Embryonic facial prominence (tissue), 1 donor: ENCODE results near the gene ASB13.

Source experiments
- DNase-seq: peaks from one replicate; pipeline ENCODE4 v3.0.0-alpha.2; 2016; ENCODE audit errors: extremely low spot score

The ASB13 gene

DNA sequence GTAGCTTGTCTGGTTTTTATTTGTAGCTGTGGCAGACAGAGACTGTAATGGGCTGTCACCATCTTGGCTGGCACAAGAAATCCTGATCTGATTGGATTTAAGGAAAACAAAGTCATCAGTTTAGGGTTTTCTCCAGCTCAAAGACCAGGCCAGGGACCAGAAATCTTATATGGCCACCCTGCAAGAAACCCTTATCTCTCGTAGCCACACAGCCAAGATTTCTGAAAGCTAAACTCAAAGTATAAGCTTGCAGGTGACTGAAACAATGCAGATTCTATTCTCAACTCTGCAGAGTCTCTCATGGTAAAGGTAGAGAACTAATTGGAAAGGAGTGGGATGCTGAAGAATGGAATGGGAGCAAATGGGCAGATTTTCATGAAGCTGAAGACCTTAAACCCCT, 3.2 kb upstream of the ASB13 start:
- no peak for DNase-seq

DNA sequence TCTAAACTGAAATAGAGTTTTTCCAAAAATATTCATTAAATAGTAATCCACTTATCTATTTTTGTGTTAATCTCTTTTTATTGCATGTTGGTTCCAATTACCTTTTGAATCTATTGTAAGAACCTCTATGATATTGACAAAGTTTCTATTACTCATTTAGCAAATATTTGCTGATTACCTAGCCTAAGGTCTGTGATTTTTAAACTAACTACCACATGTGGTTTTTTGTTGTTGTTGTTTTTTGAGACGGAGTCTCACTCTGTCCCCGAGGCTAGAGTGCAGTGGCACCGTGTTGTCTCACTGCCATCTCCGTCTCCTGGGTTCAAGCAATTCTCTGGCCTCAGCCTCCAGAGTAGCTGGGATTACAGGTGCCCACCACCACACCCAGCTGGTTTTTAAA, 2.0 kb upstream of the ASB13 start:
- DNase-seq = no peak

DNA sequence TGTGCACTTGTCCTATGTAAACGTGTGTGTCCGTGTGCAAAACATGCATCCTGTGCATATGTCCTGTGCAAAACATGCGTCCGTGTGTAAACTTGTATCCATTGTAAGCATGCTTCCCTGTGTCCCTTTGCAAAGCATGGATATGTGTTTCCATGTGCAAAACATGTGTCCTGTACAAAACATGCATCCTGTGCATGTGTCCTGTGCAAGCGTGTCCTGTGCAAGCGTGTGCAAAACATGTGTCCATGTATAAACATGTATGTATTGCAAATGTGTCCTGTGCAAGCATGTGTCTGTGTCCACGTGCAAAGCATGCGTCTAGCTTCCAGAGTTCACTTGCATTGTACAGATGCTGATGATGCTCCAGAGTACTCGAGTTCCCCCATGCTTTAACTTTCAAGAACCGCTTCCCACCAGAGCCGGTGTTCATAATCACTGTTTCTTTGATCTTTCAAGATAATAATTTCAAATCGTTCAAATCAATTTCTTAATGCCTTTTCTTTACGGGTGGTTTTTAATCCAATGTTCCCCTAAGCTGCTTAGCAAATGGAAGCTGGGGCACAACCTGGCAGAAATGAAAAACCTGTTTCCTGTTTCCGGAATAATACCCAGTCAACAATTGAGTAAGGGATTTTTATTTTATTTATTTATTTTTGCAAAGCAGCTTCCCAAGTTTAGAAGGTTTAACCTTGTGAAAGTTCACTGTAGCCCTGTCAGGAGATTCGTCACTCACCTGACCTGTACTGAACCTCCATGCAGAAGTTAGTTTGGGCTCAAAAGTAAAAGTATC, 641 bp upstream of the ASB13 start:
- DNase-seq = no peak

DNA sequence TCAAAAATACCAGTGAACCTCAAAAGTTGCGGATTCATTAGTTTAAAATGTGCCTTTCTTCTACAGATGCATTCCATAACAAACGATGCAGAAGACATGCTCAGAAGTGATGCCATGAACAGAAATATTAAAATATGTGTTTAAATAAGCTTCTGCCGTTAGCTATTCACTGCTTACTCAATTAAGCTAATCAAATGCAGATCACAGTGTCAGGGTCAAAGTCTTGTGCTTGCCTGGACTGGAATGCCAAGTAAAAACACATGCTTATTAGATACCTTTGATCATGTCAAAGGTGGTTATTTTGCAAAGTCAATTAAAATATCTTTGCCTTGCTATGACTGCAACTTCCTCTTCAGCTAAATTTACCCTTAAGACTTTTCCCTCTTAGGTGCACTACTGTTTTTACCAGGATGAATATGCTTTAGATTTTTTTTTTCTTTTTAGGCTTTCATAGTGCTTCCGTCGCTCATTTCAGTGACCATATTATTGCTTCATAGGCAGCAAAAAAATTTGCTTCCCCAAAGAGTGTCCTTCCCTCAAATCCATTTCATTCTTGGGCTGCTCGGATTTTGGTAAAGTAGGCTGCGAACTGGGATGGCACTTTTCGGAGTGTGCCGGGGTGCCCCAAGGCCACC, 905 bp downstream of the ASB13 start:
- DNase-seq = no peak

DNA sequence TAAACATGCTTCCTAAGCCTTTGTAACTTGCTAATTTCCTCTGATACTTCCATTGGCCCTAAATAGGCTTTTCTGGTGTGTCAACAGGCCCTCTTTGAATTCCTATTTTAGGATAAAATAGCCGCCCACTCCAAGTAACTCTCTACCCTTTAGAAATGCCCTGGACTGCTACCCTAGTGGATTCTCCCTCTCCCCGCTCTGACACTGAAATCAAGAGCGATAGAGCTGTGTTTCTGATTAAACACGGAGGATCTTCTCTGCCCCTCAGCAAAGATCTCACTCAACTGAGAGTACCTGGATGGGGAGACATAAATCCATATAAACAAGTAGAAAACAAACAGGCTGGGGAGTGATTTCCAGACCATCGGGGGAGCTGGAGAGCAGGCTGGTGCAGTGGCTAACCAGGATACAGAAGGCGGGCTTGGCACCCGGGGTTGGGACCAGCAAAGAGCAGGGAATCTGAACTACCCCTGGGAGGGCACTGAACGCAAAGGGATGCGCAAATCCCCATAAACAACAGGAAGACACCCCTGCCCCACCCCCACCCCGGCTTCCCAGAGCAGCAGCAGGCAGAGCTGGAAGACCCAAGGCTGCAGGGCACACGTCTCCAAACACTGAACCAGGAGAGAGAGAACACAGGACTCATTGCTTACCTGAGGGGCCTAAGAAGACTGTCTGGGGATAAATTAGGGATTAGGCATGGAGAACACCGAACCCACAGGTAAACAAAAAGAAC, 2.5 kb downstream of the ASB13 start:
- DNase-seq = no peak

DNA sequence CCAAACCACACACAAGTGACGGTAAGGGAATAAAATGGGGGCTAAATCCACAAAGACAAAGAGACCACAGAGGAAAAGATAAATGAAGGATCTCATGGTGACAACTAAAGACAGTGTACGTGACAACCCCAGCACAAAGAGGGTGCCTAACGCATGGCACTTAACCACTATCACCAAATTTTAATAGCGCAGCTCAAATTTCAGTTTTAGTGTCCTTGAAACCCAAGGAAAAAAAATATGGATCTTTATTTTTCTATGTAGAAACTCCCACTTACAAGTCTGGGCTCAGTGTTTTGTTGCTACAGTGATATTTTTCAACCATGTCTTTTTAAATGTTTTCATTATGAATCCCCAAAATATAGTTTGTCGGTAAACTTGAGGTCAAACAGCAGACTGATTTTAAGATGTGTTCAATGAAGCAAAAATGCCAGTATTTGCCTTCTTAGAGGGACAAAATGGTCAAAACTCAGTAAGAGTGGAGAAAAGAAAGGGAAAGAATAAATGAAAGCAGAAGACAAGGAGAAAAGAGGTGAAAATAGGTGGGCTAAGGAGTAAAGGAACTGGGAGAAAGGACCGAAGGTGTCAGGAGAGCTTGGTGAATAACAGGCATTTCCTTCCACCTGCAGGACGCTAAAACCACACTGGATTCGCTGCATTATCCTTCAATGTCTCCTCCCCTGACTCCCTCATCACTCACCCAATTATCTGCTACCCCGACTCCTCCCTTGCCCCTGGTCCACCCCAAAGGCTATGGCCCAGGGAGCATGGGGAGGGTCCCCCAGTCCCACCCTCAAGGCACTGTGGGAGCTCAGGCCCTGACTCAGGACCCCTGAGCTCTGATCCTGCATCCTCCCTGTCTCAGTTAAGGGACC, 3.5 kb downstream of the ASB13 start:
- DNase-seq = no peak

DNA sequence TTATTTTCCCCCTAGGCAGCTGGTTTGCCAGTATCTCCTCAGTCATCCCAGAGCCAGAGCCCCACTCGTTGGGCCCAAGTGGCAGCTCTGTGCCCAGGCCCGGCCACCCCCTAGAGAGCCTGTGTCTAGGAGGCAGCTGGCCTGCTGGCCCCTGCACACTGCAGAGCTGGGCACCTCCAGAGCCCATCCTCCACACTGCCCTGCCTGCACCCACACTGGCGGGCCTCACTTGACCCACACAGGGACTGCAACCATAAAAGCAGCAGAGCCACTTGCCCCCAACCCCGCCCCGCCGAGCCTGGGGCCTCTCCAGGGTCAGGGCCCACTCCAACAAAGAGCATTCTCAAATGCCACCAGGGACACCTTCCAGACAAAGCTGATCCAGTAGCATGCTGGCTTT, 5.4 kb downstream of the ASB13 start:
- DNase-seq = no peak

DNA sequence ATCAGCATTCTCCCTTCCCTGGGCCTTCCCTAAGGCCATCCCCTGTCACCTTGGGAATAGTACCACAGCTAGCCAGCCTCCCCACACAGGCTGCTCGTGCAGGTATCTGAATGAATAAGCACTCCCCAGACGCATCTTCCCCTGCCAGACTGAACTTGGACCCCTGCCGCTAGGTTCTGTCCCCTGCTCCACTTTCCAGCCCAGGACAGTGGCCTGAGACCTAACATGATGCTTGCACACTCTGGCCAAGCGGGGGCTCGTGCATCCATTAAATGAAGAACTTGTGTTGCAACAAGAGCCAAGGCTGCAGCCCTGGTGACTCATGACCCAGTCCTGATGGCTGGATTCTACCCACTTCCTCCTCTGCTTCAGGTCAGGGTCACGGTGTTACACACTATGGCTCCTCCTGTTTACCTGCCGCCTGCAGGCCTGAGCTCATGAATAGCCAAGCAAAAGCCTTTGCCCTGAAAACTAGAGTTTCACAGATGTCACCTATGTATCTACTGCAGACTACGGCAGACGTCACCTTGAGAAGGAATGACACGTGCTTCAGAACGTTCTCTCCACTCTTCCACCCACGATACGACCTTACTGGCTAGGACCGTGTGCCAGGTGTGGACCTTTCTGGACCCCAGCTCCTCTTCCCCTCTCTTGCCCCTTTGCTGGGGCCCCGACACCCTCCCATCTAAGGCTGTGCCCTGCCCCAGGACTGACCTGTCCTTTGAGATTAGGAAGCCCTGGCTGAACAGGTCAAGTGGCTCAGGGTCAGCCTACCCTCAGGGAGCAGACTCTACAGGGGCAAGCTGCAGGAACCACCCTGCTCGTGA, 6.5 kb downstream of the ASB13 start:
- DNase-seq = no peak

DNA sequence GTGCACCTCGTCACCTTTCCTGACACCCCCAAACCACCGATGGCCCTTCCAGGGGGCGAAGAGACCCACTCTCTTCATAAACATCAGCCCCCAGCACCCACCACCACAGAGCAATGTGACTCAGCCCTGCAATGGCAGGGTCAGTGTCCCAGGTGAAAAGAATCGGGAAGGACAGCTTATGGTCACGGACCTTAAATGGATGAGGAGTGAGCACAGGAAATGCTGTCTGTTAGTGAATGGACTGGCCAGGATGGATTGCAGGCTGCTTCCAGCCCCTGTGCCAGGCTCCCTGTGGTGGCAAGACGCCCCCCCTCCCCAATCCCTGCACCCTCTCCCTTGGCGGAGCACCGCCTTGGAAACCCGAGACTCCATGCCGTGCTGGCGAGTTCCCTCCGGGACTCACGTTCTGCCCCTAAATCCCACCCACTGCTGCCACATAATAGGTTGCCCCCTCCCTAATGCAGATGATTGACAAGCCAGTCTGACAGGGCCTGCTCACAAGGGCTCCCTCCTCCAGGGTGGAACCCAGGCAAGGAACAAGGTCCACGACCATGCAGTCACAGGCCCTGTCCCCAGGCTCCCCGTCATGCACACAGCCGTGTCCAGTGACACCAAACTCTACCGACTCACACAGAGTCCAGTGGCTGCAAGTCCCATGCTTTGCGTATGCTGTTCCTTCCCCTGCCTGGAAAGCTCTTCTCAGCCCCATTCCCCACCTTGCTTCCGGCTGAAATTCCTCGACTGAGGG, 7.3 kb downstream of the ASB13 start:
- DNase-seq = no peak

DNA sequence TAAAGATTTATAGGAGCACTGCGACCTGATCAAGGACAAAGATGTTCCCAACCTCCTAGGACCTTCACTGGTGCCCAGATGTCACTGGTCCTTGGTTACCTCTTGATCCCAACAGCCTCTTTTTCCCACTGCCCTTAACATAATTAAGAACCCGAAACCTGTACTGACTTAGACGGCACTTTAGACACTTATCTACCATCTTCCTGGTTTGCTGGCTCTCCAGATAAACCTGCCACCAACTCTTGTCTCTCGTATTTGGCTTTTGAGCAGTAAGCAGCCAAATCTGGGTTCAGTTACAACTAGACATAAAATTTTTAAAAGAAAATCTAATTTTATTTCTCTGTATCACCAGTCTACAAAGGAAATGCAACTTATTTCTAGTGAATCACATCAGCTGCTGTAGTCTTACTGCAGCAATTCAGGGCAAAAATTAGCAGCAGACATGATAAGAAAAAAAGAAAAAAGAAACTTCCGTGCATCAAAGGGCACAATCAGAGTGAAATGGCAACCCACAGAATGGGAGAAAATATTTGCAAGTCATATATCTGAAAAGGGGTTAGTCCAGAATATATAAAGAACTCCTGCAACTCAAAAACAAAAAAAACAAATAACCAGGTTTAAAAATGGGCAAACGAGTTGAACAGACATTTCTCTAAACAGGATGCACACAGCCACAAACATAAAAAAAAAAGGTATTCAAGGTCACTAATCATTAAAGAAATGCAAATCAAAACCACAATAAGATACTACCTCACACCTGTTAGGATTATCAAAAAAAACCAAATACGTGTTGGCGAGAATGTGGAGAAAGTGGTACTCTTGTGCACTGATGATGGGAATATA, 9.4 kb downstream of the ASB13 start:
- no peak for DNase-seq

DNA sequence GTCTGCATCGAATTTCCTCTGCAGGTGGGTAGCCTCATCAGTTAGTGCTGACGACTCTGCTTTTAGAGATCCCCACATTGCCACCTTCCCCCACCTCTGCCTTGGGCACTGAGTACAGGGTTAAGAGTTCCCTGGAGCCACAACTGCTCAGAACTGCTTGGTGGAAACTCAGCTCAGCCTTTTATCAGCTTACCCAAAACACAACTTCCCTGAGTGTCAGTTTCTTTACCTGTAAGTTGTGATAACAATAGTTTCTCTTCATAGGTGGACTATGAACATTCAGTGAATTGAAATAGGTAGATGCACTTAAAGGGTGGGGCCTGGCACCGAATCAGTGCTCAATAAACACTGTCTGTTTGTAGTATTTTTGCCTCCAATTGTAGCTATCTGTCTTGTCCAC, 11.3 kb downstream of the ASB13 start:
- no peak for DNase-seq

DNA sequence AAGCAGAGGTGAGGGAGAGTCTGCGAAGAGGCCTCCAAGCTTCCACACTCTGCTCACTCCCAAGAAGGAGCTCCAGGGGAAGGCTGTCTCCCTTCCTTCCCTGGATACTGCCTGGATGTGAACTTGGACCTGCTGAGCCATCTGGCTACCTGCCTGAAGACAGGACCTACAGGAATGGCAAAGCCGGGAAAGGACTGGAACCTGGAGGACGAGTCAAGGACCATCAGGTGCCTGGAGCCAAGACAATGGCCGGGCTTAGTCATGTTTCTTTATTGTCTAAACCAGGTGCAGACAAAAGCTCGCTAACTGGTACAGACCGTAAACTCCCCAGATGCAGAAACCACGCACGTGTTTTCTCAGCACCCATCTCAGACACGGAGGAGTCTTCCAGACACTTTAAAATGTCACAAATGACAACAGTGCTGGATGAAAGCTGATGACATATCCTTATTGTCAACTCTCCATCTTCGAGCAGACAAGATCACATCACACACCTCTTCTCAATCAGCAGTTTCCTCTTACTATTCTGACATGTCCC, 12.1 kb downstream of the ASB13 start:
- no peak for DNase-seq

DNA sequence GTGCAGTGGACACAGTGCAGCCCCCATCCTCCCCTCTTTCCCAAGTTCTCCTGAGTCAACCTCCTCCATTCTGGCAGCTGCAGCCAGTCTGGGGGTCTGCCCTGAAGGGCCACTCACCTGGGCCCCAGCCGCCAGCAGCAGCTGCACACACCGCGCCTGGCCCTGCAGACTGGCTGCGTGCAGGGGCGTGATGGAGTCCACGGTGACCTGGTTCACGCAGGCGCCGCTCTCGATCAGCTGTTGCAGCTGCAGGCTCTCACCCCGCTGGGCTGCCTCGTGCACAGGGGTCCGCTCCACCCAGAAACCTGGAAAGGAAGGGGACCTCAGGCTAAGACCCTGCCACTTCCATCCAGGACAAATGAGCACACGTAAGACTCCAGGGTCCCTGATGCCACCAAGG, 13.6 kb downstream of the ASB13 start:
- DNase-seq = no peak

DNA sequence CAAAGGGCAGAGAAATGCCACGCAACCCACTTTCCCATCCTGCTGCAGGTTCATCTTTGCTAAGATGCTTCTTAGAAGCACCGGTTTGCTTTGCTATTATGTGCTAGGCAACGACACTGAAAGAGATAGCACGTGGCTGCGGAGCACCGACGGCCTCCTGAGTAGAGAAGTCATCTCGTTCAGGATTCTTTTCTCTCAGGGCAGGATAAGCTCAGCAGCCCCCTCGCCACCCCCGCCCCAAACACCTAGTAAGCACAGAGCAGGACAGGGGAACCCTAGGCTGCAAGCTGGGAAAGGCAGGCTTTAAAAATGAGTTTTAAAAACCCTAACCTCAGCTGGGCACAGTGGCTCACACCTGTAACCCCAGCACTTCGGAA, 15.0 kb downstream of the ASB13 start:
- no peak for DNase-seq

DNA sequence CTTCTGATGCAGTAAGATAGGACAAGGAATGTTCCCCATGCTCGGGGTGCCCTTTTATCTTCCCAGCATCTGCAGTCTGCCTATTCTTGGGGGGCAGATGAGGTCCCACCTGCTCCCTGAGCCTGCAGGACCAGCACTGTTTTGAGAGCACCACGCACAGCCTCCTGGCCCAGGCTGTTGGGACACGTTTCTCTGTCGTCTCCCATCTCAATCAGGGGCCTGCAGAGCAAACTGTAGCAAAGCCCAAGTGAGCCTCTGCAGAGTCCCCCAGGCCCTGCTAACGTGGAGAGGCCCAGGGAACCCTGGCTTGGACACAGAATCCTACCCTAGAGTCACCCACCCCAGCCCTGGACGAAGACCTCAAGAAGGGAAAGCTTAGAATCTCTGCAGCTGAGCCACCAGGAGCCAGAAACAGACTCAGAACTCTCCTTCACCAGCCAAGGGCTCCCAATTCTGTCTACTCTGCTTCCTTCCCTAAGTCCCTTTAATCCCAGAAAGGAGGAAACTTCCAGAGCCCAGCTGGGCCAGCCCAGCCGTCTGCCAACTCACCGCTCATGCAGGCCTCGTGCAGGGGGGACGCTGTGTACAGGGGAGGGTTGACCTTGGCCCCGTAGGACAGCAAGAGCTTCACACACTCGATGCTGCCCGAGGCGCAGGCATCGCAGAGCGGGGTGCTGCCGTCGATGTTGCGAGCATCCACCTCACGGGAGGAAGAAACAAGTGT, 15.6 kb downstream of the ASB13 start:
- DNase-seq = no peak

DNA sequence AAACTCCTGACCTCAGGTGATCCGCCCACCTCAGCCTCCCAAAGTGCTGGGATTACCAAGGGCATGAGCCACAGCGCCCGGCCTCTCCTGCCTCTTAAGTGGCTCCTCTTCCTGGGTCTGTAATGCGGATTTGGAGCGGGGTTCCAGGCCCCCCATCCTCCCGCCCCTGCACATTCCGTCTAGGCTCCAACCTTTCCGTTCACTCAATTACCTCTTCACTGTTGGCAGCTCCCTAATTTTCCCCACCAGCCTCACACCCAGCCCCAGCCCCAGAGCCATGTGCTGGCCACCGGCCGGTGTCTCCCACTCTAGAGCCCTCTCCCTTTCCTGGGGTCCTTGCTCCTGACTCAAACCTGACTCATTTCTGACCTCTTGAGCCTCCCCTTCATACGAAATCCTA, 16.6 kb downstream of the ASB13 start:
- DNase-seq = no peak

DNA sequence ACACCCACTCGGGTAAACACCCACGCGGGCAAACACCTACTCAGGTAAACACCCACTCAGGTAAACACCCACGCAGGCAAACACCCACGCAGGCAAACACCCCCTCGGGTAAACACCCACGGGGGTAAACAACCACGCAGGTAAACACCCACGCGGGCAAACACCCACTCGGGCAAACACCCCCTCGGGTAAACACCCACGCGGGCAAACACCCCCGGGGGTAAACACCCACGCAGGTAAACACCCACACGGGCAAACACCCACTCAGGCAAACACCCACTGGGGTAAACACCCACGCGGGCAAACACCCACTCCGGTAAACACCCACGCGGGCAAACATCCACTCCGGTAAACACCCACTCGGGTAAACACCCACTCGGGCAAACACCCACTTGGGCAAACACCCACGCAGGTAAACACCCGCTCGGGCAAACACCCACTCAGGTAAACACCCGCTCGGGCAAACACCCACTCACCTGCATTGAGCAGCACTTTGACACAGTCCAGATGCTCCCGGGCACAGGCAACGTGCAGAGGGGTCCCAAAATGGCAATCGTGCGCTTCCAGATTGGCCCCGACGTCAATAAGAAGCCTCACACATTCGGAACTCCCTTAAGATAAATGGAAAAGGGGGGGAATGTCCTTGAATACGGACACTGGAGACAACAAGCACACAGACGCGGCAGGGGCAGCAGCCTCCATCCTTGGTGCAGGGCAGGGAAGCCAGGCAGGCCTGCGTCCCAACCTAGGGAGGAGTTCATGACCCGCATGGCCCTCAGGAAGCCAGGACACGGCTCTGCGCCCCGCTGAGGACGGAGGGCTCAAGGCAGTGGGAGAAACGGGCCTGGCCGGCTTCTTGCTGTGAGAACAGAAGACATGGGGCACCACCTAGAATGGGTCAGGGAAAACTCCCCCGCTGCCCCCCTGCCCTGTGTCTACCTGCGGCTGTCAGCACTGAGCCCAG, 17.6 kb downstream of the ASB13 start:
- no peak for DNase-seq
